Osteoblast (primary cell): ENCODE measurements around the gene MAGEA6. TPM values are rescaled to one million over a fixed set of nuclear protein-coding genes. Genes with fewer than 3 reads are reported as not detected.
"Not testable (repeated sequence)": the region's sequence is repeated elsewhere in the genome, so short reads cannot be mapped to it uniquely, and the experiment has no call there.

Experiments used
- DNase-seq: peaks from one replicate; pipeline ENCODE4 v3.0.0; 2011; ENCODE audit warnings: low spot score, mixed read lengths; ENCODE audit not compliant: insufficient read length; ENCODE audit errors: missing footprints
- H2AFZ ChIP-seq: 2 replicates; pipeline ENCODE4 v1.6.0; 2011; ENCODE audit warnings: mild to moderate bottlenecking, low read length
- H3K27ac ChIP-seq: 2 replicates; pipeline ENCODE4 v1.5.1; 2011; ENCODE audit warnings: mild to moderate bottlenecking, low read depth, low read length, moderate library complexity
- H3K27me3 ChIP-seq: 2 replicates; pipeline ENCODE4 v1.6.0; 2012; ENCODE audit warnings: mild to moderate bottlenecking, control low read depth, inconsistent platforms, low read length, moderate library complexity; ENCODE audit not compliant: insufficient read depth
- H3K36me3 ChIP-seq: 2 replicates; pipeline ENCODE4 v1.5.1; 2011; ENCODE audit warnings: mild to moderate bottlenecking, low read length, control low read depth, moderate library complexity; ENCODE audit not compliant: insufficient read depth
- H3K4me1 ChIP-seq: 2 replicates; pipeline ENCODE4 v1.5.1; 2011; ENCODE audit warnings: mild to moderate bottlenecking, low read length, control low read depth, moderate library complexity; ENCODE audit not compliant: insufficient read depth
- H3K4me2 ChIP-seq: 2 replicates; pipeline ENCODE4 v1.6.0; 2011; ENCODE audit warnings: mild to moderate bottlenecking, low read length; ENCODE audit not compliant: insufficient read depth
- H3K4me3 ChIP-seq: fragments of 200-600 bp; sonication (generic); 3 replicates; pipeline ENCODE4 v1.5.1; 2012; ENCODE audit warnings: mild to moderate bottlenecking, low read length, inconsistent platforms; ENCODE audit not compliant: insufficient read depth
- H3K79me2 ChIP-seq: 2 replicates; pipeline ENCODE4 v1.6.0; 2012; ENCODE audit warnings: mild to moderate bottlenecking, low read length, control low read depth, inconsistent platforms; ENCODE audit not compliant: insufficient read depth
- H3K9me3 ChIP-seq: 2 replicates; pipeline ENCODE4 v1.5.1; 2011; ENCODE audit warnings: low read depth, low read length, control low read depth
- H4K20me1 ChIP-seq: 2 replicates; pipeline ENCODE4 v1.6.0; 2012; ENCODE audit warnings: mild to moderate bottlenecking, low read length, control low read depth; ENCODE audit not compliant: insufficient read depth
- CTCF ChIP-seq: IDR thresholded peaks from 2 replicates; pipeline ENCODE4 v1.5.1; 2011; ENCODE audit warnings: mild to moderate bottlenecking, low read depth, low read length, moderate library complexity; ENCODE audit errors: extremely low read depth
- total RNA-seq: library from RNA; depleted of rRNA; stranded (reverse); fragments of >200 nt; gene quantifications from 2 replicates; pipeline ENCODE4 v1.2.3, GENCODE V29; 2012

MAGEA6 gene
- total RNA-seq, 1 donor, result not detected

GRCh38 chrX:152798945-152799344, 29.5 kb upstream of the MAGEA6 start:
- TF ChIP-seq CTCF, result no peak
- H3K4me2 ChIP-seq, result no peak overlapping the region
- no peaks in the 10 kb centered on the region for H3K9me3 ChIP-seq
- H3K36me3 ChIP-seq, result no peaks in the 10 kb centered on the region
- no peaks in the 10 kb centered on the region for H4K20me1 ChIP-seq
- no peak overlapping the region for H3K27ac ChIP-seq
- no peak for DNase-seq
- H3K4me3 ChIP-seq, result no peak overlapping the region
- no peaks in the 10 kb centered on the region for H3K79me2 ChIP-seq
- no peaks in the 10 kb centered on the region for H3K4me1 ChIP-seq
- H3K27me3 ChIP-seq, result no peaks in the 10 kb centered on the region
- H2AFZ ChIP-seq, result no peak overlapping the region

- not testable (repeated sequence) for H3K4me1 ChIP-seq, H3K4me2 ChIP-seq, H3K4me3 ChIP-seq, H3K79me2 ChIP-seq, H2AFZ ChIP-seq, DNase-seq, H3K36me3 ChIP-seq, H3K9me3 ChIP-seq, H4K20me1 ChIP-seq, H3K27ac ChIP-seq, H3K27me3 ChIP-seq
Measured at GRCh38 chrX:152787062-152787461, 17.6 kb upstream of the MAGEA6 start.

- H3K79me2 ChIP-seq, H3K9me3 ChIP-seq, H2AFZ ChIP-seq, H3K4me2 ChIP-seq, H3K4me3 ChIP-seq, H3K4me1 ChIP-seq, H3K27ac ChIP-seq, H3K36me3 ChIP-seq, H4K20me1 ChIP-seq, DNase-seq, H3K27me3 ChIP-seq: not testable (repeated sequence)
Measured at GRCh38 chrX:152766562-152766961, 2.9 kb downstream of the MAGEA6 start.

- DNase-seq, H3K36me3 ChIP-seq, H3K4me3 ChIP-seq, H2AFZ ChIP-seq, H3K9me3 ChIP-seq, H3K27ac ChIP-seq, H3K4me1 ChIP-seq, H3K27me3 ChIP-seq, H3K4me2 ChIP-seq, H4K20me1 ChIP-seq, H3K79me2 ChIP-seq: not testable (repeated sequence)
Measured at GRCh38 chrX:152761582-152761981, 7.9 kb downstream of the MAGEA6 start.

GRCh38 chrX:152759544-152759943, 9.9 kb downstream of the MAGEA6 start:
- not testable (repeated sequence) for H3K4me3 ChIP-seq, H4K20me1 ChIP-seq, H3K27me3 ChIP-seq, H3K9me3 ChIP-seq, DNase-seq, H3K79me2 ChIP-seq, H3K4me1 ChIP-seq, H2AFZ ChIP-seq, H3K36me3 ChIP-seq, H3K27ac ChIP-seq, H3K4me2 ChIP-seq

GRCh38 chrX:152758918-152759317, 10.6 kb downstream of the MAGEA6 start, which contains the start of gene CSAG3:
Gene CSAG3 (plus strand): TSS chrX:152759218.
- H3K4me1 ChIP-seq, H2AFZ ChIP-seq, H4K20me1 ChIP-seq, H3K27me3 ChIP-seq, H3K36me3 ChIP-seq, H3K4me2 ChIP-seq, H3K79me2 ChIP-seq, H3K4me3 ChIP-seq, DNase-seq, H3K9me3 ChIP-seq, H3K27ac ChIP-seq: not testable (repeated sequence)

GRCh38 chrX:152754871-152755270, 14.6 kb downstream of the MAGEA6 start:
- not testable (repeated sequence) for H3K4me2 ChIP-seq, H3K4me1 ChIP-seq, H4K20me1 ChIP-seq, H3K27me3 ChIP-seq, H2AFZ ChIP-seq, H3K27ac ChIP-seq, H3K9me3 ChIP-seq, H3K79me2 ChIP-seq, H3K4me3 ChIP-seq, H3K36me3 ChIP-seq, DNase-seq

- not testable (repeated sequence) for H3K27me3 ChIP-seq, H3K4me1 ChIP-seq, H4K20me1 ChIP-seq, H3K27ac ChIP-seq, H3K4me2 ChIP-seq, DNase-seq, H3K79me2 ChIP-seq, H2AFZ ChIP-seq, H3K36me3 ChIP-seq, H3K9me3 ChIP-seq, H3K4me3 ChIP-seq
Measured at GRCh38 chrX:152753686-152754650, 15.5 kb downstream of the MAGEA6 start, which contains the start of gene MAGEA2. Gene MAGEA2 (minus strand): TSS chrX:152753842. CDS start chrX:152751363, 2,479 bp downstream.
